ENCODE measurements around the gene USP48.

The USP48 gene

DNA sequence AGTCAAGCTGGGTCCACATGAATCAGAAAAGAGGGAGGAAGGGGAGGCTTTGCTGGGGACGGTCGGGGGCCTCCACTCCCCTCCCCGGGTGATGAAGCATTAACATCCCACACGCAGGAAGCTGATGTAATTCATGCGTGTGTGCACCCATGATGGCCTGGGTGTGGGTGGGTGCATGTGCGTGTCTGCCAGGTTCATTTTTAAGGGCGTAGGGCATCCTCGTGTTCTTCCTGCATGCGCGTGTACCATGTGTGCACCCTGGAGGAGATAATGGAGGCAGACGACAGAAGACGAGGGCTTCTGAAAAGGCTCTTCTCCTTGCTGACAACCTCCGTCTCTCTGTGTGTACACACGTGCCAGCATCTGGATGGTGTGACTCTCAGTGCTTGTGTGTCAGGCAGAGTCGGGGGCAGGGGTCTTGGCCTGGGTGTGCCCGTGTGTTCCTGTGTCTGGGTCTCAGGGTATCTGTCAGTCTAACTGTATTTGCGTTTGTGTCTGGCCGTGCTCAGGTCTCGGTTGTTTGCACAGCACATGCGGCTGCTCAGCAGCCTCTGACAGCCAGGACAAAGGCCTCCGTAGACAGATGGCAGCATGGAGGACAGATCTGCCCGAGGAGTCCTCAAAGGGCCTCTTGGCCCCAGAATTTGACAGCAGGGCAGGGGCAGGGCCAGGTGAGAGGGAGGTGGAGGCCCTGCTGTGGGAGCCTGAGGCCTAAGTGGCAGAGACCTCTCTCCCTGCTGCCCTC, 116.2 kb downstream of the USP48 start:
- POLR2A ChIA-PET (ENCODE audit: low non-redundant PET): no interaction called here
- CTCF ChIA-PET: no interaction called here
- DNase-seq (ENCODE audit: low spot score): no peak
- TF ChIP-seq, protein P1, sequence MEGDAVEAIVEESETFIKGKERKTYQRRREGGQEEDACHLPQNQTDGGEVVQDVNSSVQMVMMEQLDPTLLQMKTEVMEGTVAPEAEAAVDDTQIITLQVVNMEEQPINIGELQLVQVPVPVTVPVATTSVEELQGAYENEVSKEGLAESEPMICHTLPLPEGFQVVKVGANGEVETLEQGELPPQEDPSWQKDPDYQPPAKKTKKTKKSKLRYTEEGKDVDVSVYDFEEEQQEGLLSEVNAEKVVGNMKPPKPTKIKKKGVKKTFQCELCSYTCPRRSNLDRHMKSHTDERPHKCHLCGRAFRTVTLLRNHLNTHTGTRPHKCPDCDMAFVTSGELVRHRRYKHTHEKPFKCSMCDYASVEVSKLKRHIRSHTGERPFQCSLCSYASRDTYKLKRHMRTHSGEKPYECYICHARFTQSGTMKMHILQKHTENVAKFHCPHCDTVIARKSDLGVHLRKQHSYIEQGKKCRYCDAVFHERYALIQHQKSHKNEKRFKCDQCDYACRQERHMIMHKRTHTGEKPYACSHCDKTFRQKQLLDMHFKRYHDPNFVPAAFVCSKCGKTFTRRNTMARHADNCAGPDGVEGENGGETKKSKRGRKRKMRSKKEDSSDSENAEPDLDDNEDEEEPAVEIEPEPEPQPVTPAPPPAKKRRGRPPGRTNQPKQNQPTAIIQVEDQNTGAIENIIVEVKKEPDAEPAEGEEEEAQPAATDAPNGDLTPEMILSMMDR (conservative IDR thresholded peaks at IDR 0.05; ENCODE audit: low read depth): no peak
- H3K27ac ChIP-seq: 0 out of 2 replicates have a peak overlapping the region, but pooled peaks have one; percentile 18

DNA sequence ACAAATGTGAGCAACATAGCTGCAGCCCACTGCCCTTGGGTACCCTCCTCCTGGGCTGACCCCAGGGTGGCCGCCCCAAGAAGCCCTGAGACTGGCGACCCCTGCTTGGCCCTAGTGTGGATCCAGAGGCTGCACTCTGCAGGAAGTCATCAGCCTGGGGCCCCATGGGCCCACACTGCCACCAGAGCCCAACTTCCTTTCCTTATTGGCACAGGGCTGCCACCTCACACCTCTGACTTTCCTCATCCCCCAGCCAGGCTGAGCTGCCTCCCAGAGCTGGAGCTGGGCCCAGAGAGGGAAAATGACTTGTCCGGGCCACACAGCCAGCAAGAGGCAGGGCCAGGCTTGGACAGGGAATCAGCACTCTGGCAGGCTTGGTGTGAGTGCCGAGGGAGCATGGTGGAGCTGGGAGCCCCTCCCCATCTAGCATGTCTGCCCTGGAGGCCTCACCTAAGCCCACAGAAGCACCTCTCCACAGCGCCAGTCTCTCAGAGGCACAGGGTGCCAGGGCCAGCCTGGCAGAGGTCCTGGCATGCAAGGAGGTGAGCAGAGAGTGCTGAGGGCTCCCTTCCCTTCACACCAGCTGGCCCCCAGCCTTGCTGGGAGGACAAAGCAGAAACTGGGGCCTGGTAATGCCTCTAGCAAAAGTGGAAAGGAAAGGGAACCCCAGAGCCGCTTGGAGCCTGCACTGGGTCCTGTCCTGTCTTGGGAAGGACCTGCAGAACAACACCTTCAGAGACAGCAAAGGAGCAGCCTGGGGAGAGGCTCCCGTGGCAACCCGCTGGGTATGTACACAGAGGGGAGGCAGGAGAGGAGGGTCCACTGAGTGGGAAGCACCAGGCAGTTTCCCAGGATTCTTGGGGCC, 117.0 kb downstream of the USP48 start:
- DNase-seq (ENCODE audit: low spot score): no peak
- TF ChIP-seq, protein P1 (conservative IDR thresholded peaks at IDR 0.05; ENCODE audit: low read depth): no peak
- POLR2A ChIA-PET (ENCODE audit: low non-redundant PET): no interaction called here
- peak overlapping the region; percentile 18; the same call in 1 of the 2 replicates for H3K27ac ChIP-seq
- CTCF ChIA-PET: no interaction called here

DNA sequence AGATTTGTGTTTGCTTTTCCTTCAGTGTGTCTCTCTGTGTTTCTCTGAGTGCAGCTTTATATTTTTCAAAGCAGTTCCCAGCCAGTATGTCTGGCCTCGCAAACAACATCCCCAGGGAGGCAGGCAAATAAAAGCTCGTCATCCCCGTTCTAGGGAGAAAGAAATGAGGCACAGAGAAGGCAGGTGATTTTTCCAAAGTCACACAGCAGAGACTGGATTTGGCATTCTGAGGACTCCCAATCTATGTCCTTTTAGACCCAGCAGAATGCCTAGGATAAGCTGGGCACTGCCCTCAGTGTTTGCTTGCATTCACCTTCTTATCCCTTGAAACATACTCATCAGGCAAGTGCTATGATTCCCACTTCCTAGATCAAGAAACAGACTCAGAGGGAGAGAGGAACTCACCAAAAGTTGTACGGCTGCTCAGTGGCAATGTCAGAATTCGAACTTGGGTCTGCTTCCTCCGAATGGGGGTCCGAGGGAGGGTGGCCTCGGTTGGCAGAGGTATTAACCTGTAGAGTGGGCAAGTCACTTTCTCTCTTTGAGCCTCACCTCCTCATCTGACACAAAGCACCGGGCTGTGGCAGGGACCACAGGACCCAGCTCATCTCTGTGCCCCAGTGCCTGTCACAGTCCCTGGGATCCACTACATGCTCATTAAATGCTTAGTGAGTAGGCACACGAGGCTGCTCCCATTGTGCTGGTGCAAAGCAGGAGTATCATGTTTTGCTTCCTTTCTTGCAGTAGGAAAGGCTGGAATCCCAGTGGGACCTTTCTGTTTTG, 118.0 kb downstream of the USP48 start:
- H3K27ac ChIP-seq: peak overlapping the region; percentile 18; the same call in 1 of the 2 replicates
- POLR2A ChIA-PET (ENCODE audit: low non-redundant PET): no interaction called here
- TF ChIP-seq, protein P1 (conservative IDR thresholded peaks at IDR 0.05; ENCODE audit: low read depth): no peak
- DNase-seq (ENCODE audit: low spot score): no peak
- CTCF ChIA-PET: interaction anchor here (0.5 to 0.8 kb wide), 3 partner anchors 83 to 878 kb away, joined by 3 read pairs; partner anchors contain the start of gene HP1BP3

DNA sequence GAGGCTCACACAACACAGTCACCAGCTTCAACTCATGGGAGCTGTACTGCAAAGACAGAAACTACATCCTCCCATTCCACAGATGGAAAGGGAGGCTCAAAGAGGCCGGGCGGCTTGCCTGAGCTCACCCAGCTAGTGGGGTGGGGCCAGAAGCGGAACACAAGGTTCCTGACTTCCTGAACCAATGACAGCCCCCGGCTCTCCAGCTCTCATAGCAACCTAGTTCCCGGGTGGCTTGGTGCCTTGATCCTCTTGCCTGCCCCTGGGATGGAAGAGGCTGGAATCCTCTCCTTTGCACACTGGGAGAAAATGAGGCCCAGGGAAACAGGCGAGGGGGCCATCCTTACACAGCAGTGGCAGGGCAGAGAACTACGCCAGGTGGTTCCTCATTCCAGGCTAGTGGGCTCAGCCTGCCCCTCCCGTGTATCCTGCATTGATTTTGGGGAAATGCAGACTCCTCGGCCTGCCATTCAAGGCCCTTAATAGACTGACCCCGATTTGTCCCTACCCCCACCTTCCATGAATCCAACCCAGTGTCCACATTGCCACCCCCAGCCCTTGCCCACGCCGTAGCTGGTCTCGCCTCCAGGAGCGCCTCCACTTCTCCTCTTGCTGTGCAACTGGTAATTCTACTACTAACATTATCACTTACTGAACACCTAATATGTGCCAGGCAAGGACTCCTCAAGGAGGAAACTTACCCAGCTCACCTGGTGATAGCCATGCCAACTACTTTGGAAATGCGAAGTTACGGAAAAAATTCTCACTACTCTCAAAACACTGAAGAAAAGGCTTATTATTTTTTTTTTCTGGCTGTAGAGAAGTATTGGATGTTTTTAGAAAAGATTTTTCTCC, 118.8 kb downstream of the USP48 start:
- DNase-seq (ENCODE audit: low spot score): no peak
- CTCF ChIA-PET: interaction anchor here (0.5 to 0.7 kb wide), 2 partner anchors 83 to 877 kb away, joined by 3 read pairs; partner anchors contain the start of gene HP1BP3
- H3K27ac ChIP-seq: no peak overlapping the region
- POLR2A ChIA-PET (ENCODE audit: low non-redundant PET): no interaction called here
- TF ChIP-seq, protein P1 (conservative IDR thresholded peaks at IDR 0.05; ENCODE audit: low read depth): no peak

DNA sequence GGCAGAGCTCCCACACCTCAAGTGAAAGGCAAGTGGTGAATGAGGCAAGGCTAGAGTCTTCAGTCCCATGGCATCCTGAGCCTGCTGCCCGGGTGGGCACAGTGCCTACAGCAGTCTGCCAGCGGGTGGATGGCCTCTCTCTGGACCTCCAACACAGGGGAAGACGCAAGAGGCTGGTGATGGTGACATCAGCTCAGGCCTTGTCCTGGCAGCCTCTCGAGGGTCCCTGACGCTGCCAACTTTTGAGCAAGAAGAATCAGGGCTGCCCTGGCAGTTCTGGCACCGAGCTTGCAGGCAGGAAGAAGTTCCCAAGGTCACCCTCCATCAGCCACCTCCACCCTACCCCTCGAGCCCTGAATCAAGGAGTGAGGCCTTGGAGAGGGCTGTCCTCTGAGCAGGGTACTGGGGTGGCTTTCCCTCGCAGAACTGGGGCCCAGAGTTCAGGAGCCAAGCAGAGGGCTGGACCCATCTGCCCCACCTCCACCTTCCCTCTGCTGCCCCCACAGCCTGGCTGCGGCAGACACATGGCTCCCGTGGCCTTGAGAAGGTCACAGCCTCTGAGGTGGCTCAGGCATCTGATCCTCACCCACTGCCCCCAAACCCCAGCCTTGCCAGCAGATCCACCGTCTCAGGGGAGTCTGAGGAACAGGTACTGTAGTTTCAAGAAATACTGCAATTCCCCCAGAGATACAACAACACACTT, 119.5 kb downstream of the USP48 start:
- no peak for DNase-seq (ENCODE audit: low spot score)
- POLR2A ChIA-PET (ENCODE audit: low non-redundant PET): no interaction called here
- CTCF ChIA-PET: no interaction called here
- no peak overlapping the region for H3K27ac ChIP-seq
- TF ChIP-seq, protein P1 (conservative IDR thresholded peaks at IDR 0.05; ENCODE audit: low read depth): no peak
